Activated CD4-positive, alpha-beta T cell treated with anti-CD3 and anti-CD28 coated beads for 48 hours (primary cell): Measurements from ENCODE around the gene FALEC.
"Not testable (repeated sequence)": the region's sequence is repeated elsewhere in the genome, so short reads cannot be mapped to it uniquely, and the experiment has no call there.

ENCODE experiments used
- DNase-seq: peaks from one replicate; pipeline ENCODE4 v3.0.0-alpha.2; 2020

Gene FALEC

GRCh38 chr1:150576794-150577556 lies 61.4 kb downstream of the FALEC start:
- DNase-seq, result no peak

- no peak for DNase-seq
Observed at GRCh38 chr1:150577557-150578271, 62.2 kb downstream of the FALEC start.

- DNase-seq, result peak; percentile 73
Observed at GRCh38 chr1:150578272-150579109, 62.9 kb downstream of the FALEC start.

- DNase-seq, result peak; percentile 92
Observed at GRCh38 chr1:150579110-150579944, 63.8 kb downstream of the FALEC start, which contains the start of gene MCL1. MCL1 (minus strand) TSS chr1:150579610; CDS start chr1:150579530, 80 bp downstream.

- no peak for DNase-seq
Observed at GRCh38 chr1:150579945-150580642, 64.5 kb downstream of the FALEC start.

GRCh38 chr1:150580966-150581365 lies 65.4 kb downstream of the FALEC start:
- DNase-seq, result not testable (repeated sequence)

GRCh38 chr1:150581437-150581836 lies 65.9 kb downstream of the FALEC start:
- not testable (repeated sequence) for DNase-seq

- not testable (repeated sequence) for DNase-seq
Observed at GRCh38 chr1:150581962-150582361, 66.4 kb downstream of the FALEC start.

GRCh38 chr1:150582371-150582770 lies 66.8 kb downstream of the FALEC start:
- DNase-seq, result no peak
